Activated naive CD8-positive, alpha-beta T cell treated with anti-CD3 and anti-CD28 coated beads, Interleukin-2, amount 50 U/mL, for 16 hours (primary cell): ENCODE measurements around the gene OGA.

ENCODE experiments used
- DNase-seq: peaks from one replicate; pipeline ENCODE4 v3.0.0-alpha.2; 2020; ENCODE audit warnings: low read depth, low spot score

The OGA gene

DNA sequence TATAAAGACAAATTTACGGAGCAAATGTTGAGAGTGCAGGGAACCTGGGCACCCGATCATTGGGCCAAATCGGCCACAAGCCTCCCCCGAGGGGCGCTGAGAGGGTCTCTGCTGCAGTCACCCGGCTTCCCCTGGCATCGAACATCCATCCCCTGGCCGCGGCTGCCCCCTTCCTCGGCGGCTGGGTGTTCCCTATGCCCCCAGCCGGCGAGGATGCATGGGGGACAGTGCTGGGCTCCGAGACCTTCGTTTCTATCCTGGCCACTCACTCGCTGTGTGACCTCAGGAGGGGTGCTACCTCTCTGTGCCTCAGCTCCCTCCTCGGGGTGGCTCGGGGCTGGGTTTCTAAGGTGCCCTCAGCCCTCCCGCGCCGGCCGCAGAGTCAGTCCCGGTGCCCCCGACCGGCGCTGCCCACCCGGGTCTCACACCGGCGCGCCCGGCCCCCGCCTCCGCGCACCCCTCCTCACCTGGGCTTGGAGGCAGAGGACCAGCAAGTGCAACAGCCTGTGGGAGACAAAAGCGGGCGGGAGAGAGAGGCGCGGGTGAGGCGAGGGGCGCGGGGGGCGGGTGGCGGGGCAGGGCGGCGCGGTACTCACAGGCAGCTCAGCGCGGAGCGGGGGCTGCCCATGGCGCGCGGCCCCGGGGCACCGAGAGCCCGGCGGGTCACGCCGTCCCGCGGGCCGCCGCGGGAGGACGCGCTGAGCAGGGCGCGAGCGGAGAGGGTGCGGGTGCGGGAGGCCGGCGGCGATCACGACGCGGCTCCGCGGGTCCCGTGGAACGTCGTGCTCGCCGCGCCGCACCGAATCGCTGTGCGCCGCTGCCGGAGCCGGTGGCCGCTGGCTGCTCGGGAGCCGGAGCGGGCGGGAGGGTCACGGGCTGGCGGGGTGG is 42.7 kb downstream of the OGA start, which contains the start of gene FGF8:
Gene FGF8 (minus strand): TSS at position 842 of the 888 bp plus-strand sequence. CDS start 214 bp downstream, at position 628.
- DNase-seq: no peak

GRCh38 chr10:101774589-101775272 is 43.5 kb downstream of the OGA start:
- DNase-seq: no peak

DNA sequence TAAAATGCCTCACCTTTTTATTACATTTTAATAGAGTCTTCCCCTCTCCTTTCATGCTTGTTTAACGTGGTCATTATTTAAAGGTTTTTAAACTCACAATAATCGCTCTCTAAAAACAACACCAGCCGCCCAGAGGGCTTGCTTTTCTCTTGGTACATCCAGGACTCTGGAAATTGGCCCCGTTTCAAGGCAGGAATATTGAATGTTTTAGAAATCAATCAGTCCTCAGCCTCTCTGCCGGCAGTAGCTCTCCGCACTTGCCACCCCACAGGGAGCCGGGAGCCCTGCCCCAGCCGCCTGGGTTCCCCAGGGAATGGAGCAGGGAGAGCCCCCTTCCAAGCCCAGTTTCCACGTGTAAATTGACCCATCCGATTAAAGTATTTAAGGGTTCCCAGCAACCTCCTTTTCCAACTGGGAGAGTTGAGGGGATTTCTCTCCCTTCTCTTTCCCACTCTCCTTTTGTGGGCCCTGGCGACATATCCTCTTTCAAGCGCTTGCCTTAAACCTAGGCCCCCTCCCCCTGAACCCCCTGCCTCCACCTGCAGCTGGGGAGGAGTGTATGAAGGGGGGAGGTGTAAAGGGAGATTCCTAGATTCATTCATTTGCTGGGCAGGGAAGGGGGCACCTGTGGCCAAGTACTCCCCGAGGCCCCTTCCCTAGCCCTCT is 44.2 kb downstream of the OGA start:
- DNase-seq: no peak

DNA sequence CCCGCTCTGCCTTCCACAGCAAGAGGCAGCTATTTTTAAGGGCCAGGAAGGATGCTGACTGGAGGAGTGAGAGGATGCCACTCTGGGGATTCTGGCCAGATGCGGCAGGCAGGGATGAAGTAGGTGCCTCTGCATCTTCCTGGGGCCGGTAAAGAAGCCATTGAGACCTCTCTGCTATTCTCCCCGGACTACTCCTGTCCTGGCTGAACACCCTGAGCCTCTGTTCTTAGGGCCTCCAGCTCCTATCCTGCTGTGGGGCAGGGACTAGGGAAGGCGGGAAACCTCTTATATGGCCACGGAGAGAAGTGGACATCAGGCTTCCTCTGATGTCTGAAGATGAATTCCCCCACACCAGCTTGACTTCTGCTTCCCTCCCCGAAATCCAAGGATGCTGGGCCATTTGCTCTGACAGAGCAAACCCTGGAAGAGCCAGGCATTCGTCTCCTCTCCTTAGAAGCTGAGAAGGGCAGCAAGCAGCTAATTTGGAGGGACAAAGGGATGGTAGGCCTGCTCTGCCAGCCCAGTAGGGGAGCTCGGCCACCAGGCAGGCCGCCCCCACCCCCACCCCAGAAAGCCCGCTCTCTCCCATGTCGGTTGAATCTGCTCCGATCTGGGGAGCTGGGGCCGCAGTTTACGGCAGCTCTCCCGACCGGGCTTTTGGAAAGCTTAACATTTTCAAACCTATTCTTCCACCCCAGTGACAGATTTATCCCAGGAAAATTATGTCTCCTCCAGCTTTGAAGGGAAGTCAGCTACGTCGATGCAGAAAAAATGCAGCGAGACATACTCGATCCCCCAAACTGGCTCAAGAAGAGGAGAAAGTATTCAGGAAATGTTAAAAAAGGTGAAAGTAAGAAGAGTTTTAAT is 45.1 kb downstream of the OGA start:
- DNase-seq: no peak

- DNase-seq: no peak
Observed at GRCh38 chr10:101772017-101772894, 46.0 kb downstream of the OGA start.

DNA sequence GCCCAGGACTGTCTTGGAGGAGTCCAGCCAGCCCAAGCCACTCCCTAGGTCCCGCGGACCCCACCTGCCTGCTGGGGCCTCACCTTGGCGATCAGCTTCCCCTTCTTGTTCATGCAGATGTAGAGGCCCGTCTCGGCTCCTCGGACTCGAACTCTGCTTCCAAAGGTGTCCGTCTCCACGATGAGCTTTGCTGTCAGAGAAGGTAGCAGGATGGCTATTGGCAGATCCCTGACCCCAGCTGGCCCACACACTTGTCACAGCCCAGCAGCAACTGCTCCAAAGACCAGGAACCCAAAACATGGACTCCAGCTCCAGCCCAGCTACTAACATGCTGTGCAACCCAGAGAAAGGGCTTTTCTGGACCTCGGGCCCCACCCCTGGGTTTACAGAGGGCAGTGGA is 46.9 kb downstream of the OGA start:
- no peak for DNase-seq

GRCh38 chr10:101770331-101771215 is 47.7 kb downstream of the OGA start:
- no peak for DNase-seq

DNA sequence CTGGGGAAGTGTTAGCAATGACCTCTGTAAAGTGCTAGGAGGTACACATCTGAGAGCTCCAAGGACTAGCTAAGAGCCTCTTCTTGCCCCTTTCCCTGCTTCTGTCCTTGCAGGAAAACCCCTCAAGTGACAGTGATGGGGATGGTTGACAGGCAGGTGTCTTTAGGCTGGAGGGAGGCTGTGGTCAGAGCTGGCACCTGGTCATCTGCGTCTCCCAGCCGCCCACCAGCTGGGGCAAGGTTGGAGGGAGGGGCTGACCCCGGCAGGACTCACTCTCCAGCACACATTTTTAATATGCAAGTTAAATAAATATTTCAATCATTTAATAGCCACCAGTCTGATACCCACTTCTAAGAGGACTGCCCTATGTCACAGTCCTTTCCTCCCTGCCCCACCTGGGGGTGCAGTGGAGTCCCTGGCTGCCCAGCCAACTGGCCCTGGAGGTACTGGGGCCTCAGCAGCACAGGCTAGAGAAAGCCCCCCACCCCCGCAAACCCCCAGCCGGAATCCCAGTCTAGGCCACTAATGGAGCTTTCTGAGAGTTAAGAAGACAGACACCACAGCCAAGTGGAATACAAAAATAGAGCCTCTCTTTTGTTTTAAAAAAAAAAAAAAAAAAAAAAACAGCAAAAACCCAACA is 48.6 kb downstream of the OGA start:
- no peak for DNase-seq

- DNase-seq: no peak
Observed at GRCh38 chr10:101768791-101769170, 49.5 kb downstream of the OGA start.

- DNase-seq: no peak
Observed at GRCh38 chr10:101767966-101768790, 50.1 kb downstream of the OGA start.

DNA sequence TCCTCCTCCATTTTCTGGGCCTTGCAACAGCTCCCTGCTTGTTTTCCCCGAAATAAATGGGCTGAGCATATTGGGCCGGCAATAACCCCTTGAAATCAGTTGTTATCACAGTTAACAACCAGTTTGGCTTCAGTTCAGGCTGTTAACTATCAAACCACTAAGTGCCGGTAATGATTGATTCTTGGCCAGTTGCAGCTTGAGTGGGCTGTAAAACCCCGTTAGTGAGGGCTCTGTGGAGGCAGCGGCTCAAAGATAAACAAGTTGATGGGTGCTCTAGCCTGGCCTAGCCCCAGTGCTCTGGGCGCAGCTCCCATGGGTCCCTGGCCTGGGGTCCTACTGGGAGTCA is 50.7 kb downstream of the OGA start:
- no peak for DNase-seq

GRCh38 chr10:101766753-101767599 is 51.3 kb downstream of the OGA start:
- DNase-seq: no peak

DNA sequence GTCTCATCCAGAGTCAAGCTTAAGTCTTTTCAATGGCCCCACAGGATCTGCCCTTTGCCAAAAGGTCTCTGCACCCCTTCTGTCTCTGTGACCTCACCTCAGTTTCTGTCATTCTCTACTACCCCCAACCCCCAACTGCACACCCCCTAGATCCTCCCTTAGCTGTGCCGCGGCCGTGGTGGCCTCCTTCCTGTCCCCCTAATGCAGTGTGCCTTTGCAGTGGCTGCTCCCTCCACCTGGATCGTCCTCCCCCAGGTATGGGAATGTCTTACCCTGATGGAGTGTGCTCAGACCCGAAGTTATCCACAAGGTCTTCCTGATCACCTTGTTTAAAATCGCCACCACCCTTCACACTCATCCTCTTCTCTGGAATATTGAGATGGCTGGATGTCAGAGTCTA is 51.9 kb downstream of the OGA start:
- DNase-seq: no peak

- DNase-seq: no peak
Observed at GRCh38 chr10:101763141-101763846, 55.0 kb downstream of the OGA start.

DNA sequence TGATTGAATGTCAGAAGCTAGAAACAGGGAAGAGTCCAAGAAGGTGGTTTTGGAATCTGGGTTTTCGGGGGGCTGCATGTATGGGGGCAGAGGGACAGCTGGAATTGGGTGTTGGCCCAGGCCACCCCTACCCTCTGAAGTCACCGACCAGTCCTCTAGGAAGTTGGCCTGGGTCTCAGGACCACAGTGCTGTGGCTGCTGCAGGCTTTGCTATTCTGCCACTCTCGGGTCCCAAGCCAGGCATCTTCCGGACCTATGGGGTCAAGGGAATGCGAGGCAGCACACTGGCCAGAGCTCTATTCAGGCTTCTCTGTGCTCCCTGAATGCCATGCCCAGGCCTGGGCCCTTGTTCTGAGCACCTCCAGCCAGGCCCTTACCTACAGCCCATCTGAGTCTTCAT is 55.5 kb downstream of the OGA start:
- DNase-seq: no peak

DNA sequence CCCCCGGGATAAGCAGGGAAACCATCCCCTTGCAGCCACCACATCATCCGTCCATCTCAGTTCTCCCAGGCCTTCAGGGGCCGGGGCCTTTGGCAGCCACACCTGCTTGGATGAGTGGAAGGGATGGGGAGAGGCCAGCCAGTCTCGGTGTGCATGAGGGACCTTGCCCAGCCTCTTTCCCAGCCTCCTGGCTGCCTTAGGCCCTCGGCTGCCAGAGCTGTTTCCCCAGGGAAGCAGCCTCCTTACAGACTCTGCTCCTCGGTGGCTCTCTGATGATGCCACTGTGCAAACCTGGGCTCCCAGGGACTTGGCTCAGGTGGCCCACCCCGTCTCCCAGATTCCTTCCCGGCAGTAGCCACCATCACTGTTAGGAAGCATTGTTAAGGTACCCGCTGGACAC is 57.0 kb downstream of the OGA start:
- DNase-seq: no peak

DNA sequence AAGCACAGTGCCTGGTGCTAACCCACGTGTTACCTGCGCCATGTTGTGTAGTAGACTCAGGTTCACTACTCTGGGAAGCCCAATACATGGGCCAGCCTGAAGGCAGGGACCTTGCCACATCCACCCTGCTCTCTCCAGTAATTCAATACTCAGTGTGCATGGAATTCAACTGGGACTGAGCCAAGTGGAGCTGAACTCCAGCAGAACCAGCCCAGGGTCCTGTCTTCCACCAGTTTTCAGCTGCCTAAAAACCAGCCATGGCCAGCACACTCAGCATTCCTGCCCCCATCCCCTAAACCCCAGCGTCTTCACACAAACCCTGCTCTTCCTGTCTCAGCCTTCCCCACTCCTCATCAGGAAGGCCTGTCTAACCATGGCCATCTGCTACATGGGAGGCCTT is 57.7 kb downstream of the OGA start:
- no peak for DNase-seq
